H9 (cell line): Measurements from ENCODE around the gene PXK. TPM values are rescaled to one million over a fixed set of nuclear protein-coding genes. Genes with fewer than 3 reads are reported as not detected.

Experiments used
- DNase-seq: peaks from one replicate; pipeline ENCODE4 v3.0.0-alpha.2; 2017
- H2AFZ ChIP-seq: one replicate; pipeline ENCODE4 v1.6.1; 2013; ENCODE audit warnings: mild to moderate bottlenecking, low read length, control low read depth, moderate library complexity
- H2AK5ac ChIP-seq: 2 replicates; pipeline ENCODE4 v1.6.1; 2013; ENCODE audit warnings: low read length, control low read depth, mixed read lengths; ENCODE audit not compliant: insufficient read length
- H2BK120ac ChIP-seq: one replicate; pipeline ENCODE4 v1.6.1; 2013; ENCODE audit warnings: low read depth, mild to moderate bottlenecking, low read length, control low read depth, inconsistent platforms; ENCODE audit not compliant: poor library complexity, severe bottlenecking
- H2BK12ac ChIP-seq: 2 replicates; pipeline ENCODE4 v1.6.1; 2013; ENCODE audit warnings: low read length, control low read depth, mixed read lengths, low read depth; ENCODE audit not compliant: insufficient read length
- H2BK15ac ChIP-seq: 2 replicates; pipeline ENCODE4 v1.6.1; 2013; ENCODE audit warnings: low read depth, low read length, control low read depth
- H2BK20ac ChIP-seq: one replicate; pipeline ENCODE4 v1.6.1; 2013; ENCODE audit warnings: low read depth, mild to moderate bottlenecking, low read length, control low read depth, inconsistent platforms; ENCODE audit not compliant: poor library complexity, severe bottlenecking
- H2BK5ac ChIP-seq: 2 replicates; pipeline ENCODE4 v1.6.1; 2013; ENCODE audit warnings: low read length, control low read depth, mixed read lengths; ENCODE audit not compliant: insufficient read length
- H3K14ac ChIP-seq: 2 replicates; pipeline ENCODE4 v1.6.1; 2013; ENCODE audit warnings: low read length, control low read depth; ENCODE audit not compliant: insufficient read depth
- H3K18ac ChIP-seq: 2 replicates; pipeline ENCODE4 v1.6.1; 2013; ENCODE audit warnings: low read depth, mild to moderate bottlenecking, mixed read lengths, low read length, control low read depth; ENCODE audit not compliant: insufficient read length
- H3K23ac ChIP-seq: 2 replicates; pipeline ENCODE4 v1.6.1; 2013; ENCODE audit warnings: low read length, control low read depth, mixed read lengths, low read depth; ENCODE audit not compliant: insufficient read length
- H3K23me2 ChIP-seq: 2 replicates; pipeline ENCODE4 v1.6.1; 2013; ENCODE audit warnings: low read depth, mild to moderate bottlenecking, mixed read lengths, low read length, control low read depth; ENCODE audit not compliant: insufficient read length, poor library complexity, severe bottlenecking
- H3K27ac ChIP-seq: 2 replicates; pipeline ENCODE4 v1.5.1; 2013; ENCODE audit warnings: low read length, control low read depth, mixed read lengths, low read depth; ENCODE audit not compliant: insufficient read length
- H3K27me3 ChIP-seq: 2 replicates; pipeline ENCODE4 v1.6.1; 2013; ENCODE audit warnings: low read length, control low read depth, inconsistent platforms; ENCODE audit not compliant: insufficient read depth
- H3K4ac ChIP-seq: 2 replicates; pipeline ENCODE4 v1.6.1; 2013; ENCODE audit warnings: low read depth, mild to moderate bottlenecking, control low read depth, inconsistent platforms, low read length, moderate library complexity
- H3K4me1 ChIP-seq: 2 replicates; pipeline ENCODE4 v1.6.1; 2013; ENCODE audit warnings: low read length, control low read depth, inconsistent platforms; ENCODE audit not compliant: insufficient read depth
- H3K4me2 ChIP-seq: 2 replicates; pipeline ENCODE4 v1.6.1; 2013; ENCODE audit warnings: low read length, control low read depth, mixed read lengths; ENCODE audit not compliant: insufficient read length, insufficient read depth
- H3K56ac ChIP-seq: 2 replicates; pipeline ENCODE4 v1.6.1; 2013; ENCODE audit warnings: low read depth, mild to moderate bottlenecking, mixed read lengths, low read length, control low read depth; ENCODE audit not compliant: insufficient read length
- H3K79me1 ChIP-seq: 2 replicates; pipeline ENCODE4 v1.6.1; 2013; ENCODE audit warnings: low read depth, mild to moderate bottlenecking, moderate library complexity, low read length, control low read depth, inconsistent platforms; ENCODE audit not compliant: insufficient read depth, poor library complexity, severe bottlenecking
- H3K79me2 ChIP-seq: 2 replicates; pipeline ENCODE4 v1.6.1; 2013; ENCODE audit warnings: low read length, control low read depth, inconsistent platforms; ENCODE audit not compliant: insufficient read depth
- H3K9ac ChIP-seq: 2 replicates; pipeline ENCODE4 v1.6.1; 2013; ENCODE audit warnings: low read length, control low read depth, mixed read lengths; ENCODE audit not compliant: insufficient read length; ENCODE audit errors: extremely low read depth
- H3K9me3 ChIP-seq: one replicate; pipeline ENCODE4 v1.6.1; 2013; ENCODE audit warnings: low read depth, low read length, inconsistent platforms; ENCODE audit not compliant: control insufficient read depth
- H3T11ph ChIP-seq: one replicate; pipeline ENCODE4 v1.6.1; 2013; ENCODE audit warnings: mild to moderate bottlenecking, low read length, control low read depth, inconsistent platforms
- H4K20me1 ChIP-seq: one replicate; pipeline ENCODE4 v1.6.1; 2013; ENCODE audit not compliant: control insufficient read depth, insufficient read length, insufficient read depth
- H4K5ac ChIP-seq: 2 replicates; pipeline ENCODE4 v1.6.1; 2013; ENCODE audit warnings: low read depth, mild to moderate bottlenecking, mixed read lengths, low read length, control low read depth; ENCODE audit not compliant: insufficient read length
- H4K8ac ChIP-seq: replicated peaks from 2 replicates; pipeline ENCODE4 v1.6.1; 2013; ENCODE audit warnings: low read length, control low read depth, mixed read lengths, low read depth; ENCODE audit not compliant: insufficient read length
- H4K91ac ChIP-seq: 2 replicates; pipeline ENCODE4 v1.6.1; 2013; ENCODE audit warnings: low read depth, mild to moderate bottlenecking, moderate library complexity, mixed read lengths, low read length, control low read depth; ENCODE audit not compliant: insufficient read length
- H3K27ac Mint-ChIP-seq, 3 experiments: 2 replicates in 2 of 3; 3 replicates in 1 of 3; pipeline ENCODE4 v1.8.0; 2020 to 2021; ENCODE audit warnings: mixed read lengths in 3 of 3, mild to moderate bottlenecking in 1 of 3, moderate library complexity in 1 of 3
- H3K27me3 Mint-ChIP-seq: 2 replicates; pipeline ENCODE4 v1.8.0; 2021; ENCODE audit warnings: low read depth, mild to moderate bottlenecking, moderate library complexity, mixed read lengths
- H3K36me3 Mint-ChIP-seq, 3 experiments: 2 replicates in 2 of 3; 3 replicates in 1 of 3; pipeline ENCODE4 v1.8.0; 2020 to 2021; ENCODE audit warnings: low read depth in 3 of 3, mixed read lengths in 3 of 3; ENCODE audit not compliant: insufficient read depth in 1 of 3
- H3K4me1 Mint-ChIP-seq, 2 experiments: 2 replicates each; pipeline ENCODE4 v1.8.0; 2020; ENCODE audit warnings: mixed read lengths in 2 of 2
- H3K4me3 Mint-ChIP-seq, 2 experiments: 2 replicates in 1 of 2; 3 replicates in 1 of 2; pipeline ENCODE4 v1.8.0; 2020 to 2021; ENCODE audit warnings: mild to moderate bottlenecking in 2 of 2, mixed read lengths in 2 of 2, moderate library complexity in 1 of 2
- H3K9me3 Mint-ChIP-seq, 2 experiments: 2 replicates in 1 of 2; 3 replicates in 1 of 2; pipeline ENCODE4 v1.8.0; 2020; ENCODE audit warnings: mild to moderate bottlenecking in 2 of 2, mixed read lengths in 2 of 2, moderate library complexity in 1 of 2
- CTCF ChIP-seq: fragments of 200-600 bp; sonication (generic); conservative IDR thresholded peaks from 3 replicates; pipeline ENCODE4 v1.8.0; 2021; ENCODE audit warnings: antibody characterized with exemption, mild to moderate bottlenecking
- WGBS: extraction: QIAGEN DNeasy Blood & Tissue Kit; methylation state at CpG from one replicate; pipeline ENCODE4 v1.1.7; 2013; ENCODE audit warnings: missing lambda C conversion rate, low lambda C conversion rate, mixed read lengths; ENCODE audit not compliant: insufficient read length; ENCODE audit errors: extremely low coverage; 5-methylcytosine and 5-hydroxymethylcytosine counted together
- total RNA-seq: library from RNA; stranded (reverse); gene quantifications from 2 replicates; pipeline ENCODE4 v1.2.1, GENCODE V29; 2021

PXK gene
- total RNA-seq, 1 experiment from 2014 or later, result 3.3 TPM

- H3K36me3 Mint-ChIP-seq, result peaks cover 33 to 59% (median 42%) of the 10 kb centered on the region in 3 experiments; a peak in 6 of 7 replicates
- Histone ChIP-seq H3K56ac (no peak overlapping the region), H3K14ac (no peak overlapping the region), H2BK5ac (no peak overlapping the region), H3K9ac (no peak overlapping the region), H4K5ac (no peak overlapping the region), H3T11ph (no peak overlapping the region), H2AFZ (no peak overlapping the region), H3K23me2 (no peaks in the 10 kb centered on the region), H4K8ac (no peak overlapping the region), H3K23ac (no peak overlapping the region), H3K18ac (no peak overlapping the region), H2BK15ac (no peak overlapping the region), H4K20me1 (peaks cover 3% of the 10 kb centered on the region), H2BK12ac (no peak overlapping the region), H4K91ac (no peak overlapping the region), H2BK120ac (no peak overlapping the region), H3K79me2 (no peaks in the 10 kb centered on the region), H2BK20ac (no peak overlapping the region), H3K4ac (no peak overlapping the region), H3K9me3 (no peaks in the 10 kb centered on the region), H3K27me3 (no peaks in the 10 kb centered on the region), H3K4me2 (no peak overlapping the region), H3K27ac (no peak overlapping the region), H3K79me1 (no peaks in the 10 kb centered on the region), H3K4me1 (no peaks in the 10 kb centered on the region), H2AK5ac (no peak overlapping the region)
- WGBS, result no CpG with 5 or more reads among the region's 8 CpGs
- H3K9me3 Mint-ChIP-seq, result no peaks in the 10 kb centered on the region
- no peak for TF ChIP-seq CTCF
- H3K27me3 Mint-ChIP-seq, result no peaks in the 10 kb centered on the region
- H3K4me1 Mint-ChIP-seq, result no peaks in the 10 kb centered on the region
- peak overlapping the region in 2 of 3 experiments; percentile 51 to 64; a peak in 3 of 7 replicates for H3K27ac Mint-ChIP-seq
- no peak overlapping the region; a peak in 1 of 5 replicates for H3K4me3 Mint-ChIP-seq
- DNase-seq, result no peak
These were observed 91.9 kb downstream of the PXK start for GRCh38 chr3:58424613-58425012.
